Raji (cell line): Measurements from ENCODE around the gene GMEB2.

ENCODE experiments used
- POLR2A ChIP-seq: IDR thresholded peaks from 2 replicates; pipeline ENCODE4 v1.6.1; 2011; ENCODE audit warnings: low read depth, low read length, control low read depth; ENCODE audit not compliant: insufficient read depth

The GMEB2 gene

DNA sequence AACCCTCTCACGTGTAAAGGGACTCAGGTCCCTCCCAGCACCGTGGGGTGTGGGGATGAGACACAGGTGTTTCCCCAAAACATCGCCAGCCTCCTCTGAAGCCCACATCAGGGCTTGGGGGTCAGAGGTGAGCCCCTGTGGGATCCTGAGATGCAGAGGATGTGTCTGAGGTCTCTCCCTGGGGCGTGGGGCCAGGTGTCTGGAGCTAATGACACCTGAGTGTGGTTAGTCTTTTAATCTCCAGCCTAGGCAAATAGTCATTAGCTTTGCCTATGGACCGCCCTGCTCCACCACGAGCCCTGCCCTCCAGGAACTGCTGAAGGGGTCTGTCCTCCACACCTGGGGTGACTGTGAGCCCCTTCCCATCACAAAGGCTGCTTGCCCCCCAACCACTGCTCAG, 81.1 kb downstream of the GMEB2 start:
- no peak for TF ChIP-seq POLR2A

DNA sequence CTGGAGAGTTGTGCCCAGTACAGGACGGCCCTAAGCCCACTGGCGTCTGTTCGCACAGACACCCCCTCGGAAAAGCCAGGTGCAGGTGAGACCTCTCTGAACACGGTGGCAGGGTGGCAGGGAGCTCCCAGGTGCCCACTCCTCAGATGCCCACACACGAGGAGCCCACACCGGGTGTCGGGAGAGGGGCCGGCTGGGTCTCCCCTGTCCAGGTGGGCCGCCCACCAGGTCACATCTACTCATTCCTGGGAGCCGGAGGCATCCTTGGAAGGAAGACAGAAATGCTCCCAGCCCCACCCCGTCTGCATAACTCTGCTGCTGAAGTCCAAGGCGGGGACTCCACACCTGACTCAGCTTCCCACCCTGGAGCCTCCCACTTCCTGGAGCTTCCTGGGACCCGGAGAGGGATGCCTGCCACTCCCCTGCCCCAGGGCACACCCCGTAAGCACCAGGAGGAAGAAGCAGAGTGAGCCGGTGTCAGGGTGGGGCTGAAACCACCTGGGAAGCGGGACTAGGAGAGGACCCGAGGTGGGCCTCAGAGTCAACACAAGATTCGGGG, 81.9 kb downstream of the GMEB2 start:
- TF ChIP-seq POLR2A: no peak

DNA sequence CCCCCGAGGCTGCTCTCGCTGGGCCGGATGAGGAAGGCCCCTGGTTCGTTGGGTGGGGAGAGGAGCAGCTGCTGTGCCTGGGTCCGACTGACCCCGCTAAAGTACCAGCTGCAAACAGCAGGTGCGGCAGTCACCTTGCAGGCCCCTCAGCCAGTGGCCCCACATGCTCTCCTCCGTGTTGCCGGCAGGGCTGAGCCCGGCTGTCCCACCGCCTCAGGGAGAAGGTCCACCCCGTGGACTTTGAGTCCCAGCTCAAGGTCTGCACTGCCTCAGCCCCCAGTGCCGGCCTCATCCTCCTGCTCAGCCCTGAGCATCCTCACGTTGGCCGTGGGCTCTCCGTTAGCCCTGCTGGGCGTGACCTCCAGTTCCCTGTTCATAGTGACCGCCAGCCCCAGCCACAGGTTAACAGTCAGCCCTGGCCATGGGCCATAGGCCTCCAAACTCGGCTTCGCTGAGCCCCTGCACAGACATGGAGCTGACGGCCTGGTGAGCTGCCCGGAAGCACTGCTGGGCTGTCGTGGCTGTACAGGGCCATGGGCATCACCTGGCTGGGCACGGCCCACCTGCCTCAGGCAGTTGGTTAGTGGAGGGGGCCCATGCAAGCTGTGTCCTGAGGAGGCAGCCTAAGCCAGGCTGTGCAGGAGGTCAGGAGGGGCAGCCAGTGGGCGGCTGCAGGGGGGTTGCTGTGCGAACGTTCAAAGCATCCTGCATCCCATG, 82.5 kb downstream of the GMEB2 start:
- no peak for TF ChIP-seq POLR2A

DNA sequence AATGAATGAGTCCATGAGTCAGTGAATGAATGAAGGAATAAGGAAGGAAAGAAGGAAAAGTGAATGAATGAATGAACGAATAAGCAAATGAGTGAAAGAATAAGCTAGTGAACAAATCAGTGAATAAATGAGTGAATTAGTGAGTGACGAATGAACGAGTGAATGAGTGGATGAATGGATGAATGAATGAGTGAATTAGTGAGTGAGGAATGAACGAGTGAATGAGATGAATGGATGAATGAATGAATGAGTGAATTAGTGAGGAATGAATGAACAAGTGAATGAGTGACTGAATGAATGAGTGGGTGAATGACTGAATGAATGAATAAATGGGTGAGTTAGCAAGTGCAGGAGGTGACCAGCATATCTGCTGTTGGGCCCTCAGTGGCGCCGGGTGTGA, 83.2 kb downstream of the GMEB2 start:
- TF ChIP-seq POLR2A: no peak

DNA sequence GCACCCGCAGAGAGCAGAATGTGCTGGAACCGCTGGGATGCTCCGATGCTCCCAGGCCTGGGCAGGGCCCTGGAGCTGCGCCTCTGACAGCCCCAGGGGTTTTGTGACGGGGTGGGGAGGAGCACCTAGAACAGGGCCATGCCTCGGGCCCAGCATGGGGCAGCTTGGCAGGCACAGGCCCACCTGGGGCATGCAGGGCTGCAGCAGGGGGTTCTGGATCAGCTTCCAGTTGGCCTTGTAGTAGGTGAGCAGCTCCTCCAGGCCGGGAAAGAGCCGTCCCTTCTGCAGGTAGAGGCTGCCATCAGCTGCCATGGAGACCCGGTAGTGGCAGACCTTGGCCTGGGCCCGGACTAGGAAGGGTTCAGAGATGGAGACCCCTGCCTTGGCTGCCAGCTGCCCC, 83.8 kb downstream of the GMEB2 start:
- TF ChIP-seq POLR2A: no peak

DNA sequence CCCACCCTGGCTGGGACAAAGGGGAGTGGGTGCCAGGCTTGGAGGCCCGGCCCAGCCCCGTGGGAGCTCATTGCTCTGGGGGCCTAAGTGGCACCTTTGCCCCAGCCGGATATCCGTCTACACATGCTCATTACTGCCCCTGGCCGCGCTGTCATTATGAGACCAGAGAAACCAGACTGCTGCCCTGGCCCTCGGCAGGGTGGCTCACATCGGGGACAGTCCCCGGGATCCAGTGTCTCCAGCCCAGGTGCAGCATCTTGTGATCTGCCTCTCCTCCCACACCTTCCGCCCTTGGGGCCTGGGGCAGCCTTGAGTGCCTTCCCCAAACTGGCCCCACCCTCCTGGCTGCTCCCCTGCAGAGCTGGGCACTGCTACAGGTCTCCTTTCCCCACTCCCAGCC, 84.2 kb downstream of the GMEB2 start:
- TF ChIP-seq POLR2A: no peak

DNA sequence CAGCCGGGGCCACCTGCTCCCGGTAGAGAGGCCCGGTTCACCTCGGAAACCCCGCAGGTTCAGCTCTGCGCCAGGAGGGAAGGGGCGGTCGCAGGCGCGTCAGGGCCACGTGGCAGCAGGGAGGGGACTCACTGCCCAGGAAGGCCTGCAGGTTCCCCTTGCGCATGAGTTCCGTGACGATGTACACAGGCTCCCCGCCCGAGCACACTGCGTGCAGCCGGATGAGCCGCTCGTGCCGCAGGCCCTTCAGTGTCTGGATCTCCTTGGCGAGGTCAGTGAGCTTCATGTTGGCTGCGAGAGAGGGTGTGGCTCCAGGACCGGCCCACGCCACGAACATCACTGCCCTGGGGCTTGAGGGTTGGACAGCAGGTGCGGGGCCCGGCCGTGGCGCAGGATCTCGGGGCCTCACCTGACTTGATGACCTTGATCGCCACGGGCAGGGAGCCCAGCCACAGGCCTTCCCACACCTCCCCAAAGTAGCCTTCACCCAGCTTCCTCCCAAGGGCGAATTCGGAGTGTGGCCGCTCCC, 84.8 kb downstream of the GMEB2 start:
- TF ChIP-seq POLR2A: no peak

DNA sequence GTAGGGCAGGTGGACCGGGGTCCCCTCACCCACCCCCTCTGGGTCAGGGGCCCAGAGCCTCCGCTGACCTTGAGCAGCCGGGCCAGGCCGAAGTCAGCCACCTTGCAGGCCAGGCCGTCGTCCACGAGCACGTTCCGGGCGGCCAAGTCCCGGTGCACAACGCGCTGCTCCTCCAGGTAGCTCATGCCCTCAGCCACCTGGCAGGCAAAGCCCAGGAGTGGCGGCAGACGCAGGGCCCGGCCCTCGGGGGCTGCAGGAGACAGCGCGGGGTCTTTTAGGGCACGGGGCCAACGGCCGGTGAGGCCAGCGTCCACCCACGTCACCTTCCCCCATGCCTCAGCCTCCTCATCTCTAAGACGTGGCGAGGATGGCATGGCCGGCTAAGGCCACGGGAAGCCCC, 85.5 kb downstream of the GMEB2 start:
- no peak for TF ChIP-seq POLR2A

DNA sequence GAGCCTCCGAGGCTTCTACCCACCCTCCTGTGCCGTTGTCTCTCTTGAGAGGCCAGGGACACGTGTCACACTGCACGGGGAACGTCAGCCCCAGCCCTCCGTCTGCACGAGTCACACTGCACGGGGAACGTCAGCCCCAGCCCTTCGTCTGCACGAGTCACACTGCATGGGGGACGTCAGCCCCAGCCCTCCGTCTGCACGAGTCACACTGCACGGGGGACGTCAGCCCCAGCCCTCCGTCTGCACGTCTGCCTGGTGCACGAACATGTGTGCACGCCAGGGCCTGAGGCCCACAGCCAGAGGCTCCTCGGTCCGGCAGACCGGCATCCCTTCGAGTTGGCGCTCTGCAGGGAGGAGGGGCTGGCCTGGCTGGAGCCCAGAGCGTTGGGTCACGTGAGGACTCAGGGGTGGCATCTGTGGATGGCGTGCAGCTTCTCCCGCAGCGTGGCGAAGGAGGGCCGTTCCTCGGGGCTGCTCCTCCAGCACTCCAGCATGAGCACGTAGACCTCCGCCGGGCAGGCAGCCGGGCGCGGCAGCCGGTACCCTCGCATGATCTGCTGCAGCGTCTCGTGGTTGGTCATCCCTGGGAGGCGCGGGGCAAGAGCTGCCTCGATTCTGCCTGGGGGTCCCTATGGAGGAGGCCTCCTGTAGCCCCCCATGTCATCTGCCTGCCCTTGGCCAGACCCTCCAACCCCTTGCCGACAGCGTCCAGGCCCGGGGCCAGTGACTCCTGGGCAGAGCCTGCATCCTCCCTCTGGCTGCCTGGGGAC, 86.3 kb downstream of the GMEB2 start:
- no peak for TF ChIP-seq POLR2A

DNA sequence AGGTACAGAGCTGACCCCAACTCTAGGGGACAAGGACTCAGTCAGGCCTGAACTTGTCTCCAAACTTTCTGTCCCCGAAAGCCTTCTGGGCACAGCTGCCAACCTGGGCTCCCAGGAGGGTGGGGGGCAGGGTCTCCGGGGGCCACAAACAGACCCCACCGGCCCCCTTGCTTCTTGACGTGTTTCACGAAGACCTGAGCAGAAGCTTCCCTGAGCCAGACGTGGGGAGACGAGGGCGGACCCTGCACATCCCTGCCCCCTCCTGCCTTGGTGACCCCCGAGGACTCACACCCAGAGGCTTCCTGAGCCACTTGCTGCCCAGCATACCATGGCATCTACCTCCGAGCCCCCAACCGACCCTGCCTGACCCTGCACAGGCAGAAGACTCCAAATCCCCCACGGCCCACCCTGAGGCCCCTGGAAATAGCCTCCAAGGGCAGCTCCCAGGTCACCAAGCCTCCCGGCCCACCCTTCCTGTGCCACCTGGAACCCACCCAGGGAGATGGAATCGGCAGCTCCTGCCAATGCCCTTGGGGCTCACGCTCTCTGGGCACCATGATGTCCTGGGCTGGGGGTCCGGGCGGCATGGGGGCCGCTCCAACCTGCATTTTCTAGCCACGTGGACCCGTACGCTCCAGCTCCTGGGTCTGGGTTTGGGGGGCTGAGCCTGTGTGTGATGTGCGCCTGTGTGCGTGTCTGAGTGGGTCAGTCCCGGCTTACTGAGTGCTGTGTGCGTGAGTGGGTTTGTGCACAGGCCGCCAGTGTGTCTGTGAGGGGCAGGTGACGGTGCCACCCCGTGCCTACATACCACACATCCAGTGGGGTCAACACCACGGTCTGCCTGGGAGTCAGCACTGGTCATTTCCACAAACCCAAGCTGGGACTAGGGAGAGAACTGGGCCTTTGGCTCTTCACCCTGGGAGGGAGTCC, 87.2 kb downstream of the GMEB2 start:
- no peak for TF ChIP-seq POLR2A

DNA sequence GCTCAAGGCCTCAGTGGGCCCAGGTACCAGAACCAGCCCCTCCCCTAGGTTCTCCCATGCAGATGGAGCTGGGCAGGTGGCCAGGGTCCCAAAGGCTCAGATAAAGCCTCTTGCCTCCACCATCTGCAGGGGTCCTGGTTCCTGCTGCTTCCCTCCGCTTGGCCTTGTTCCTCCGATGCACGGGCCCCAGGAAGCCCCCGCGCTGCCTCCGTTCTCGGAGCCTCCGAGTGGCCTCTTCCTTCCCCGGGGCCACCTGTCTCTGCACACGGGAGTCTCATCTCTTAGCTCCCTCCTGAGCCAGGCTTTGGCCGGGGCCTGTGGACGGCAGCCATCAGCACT, 87.8 kb downstream of the GMEB2 start:
- TF ChIP-seq POLR2A: no peak

DNA sequence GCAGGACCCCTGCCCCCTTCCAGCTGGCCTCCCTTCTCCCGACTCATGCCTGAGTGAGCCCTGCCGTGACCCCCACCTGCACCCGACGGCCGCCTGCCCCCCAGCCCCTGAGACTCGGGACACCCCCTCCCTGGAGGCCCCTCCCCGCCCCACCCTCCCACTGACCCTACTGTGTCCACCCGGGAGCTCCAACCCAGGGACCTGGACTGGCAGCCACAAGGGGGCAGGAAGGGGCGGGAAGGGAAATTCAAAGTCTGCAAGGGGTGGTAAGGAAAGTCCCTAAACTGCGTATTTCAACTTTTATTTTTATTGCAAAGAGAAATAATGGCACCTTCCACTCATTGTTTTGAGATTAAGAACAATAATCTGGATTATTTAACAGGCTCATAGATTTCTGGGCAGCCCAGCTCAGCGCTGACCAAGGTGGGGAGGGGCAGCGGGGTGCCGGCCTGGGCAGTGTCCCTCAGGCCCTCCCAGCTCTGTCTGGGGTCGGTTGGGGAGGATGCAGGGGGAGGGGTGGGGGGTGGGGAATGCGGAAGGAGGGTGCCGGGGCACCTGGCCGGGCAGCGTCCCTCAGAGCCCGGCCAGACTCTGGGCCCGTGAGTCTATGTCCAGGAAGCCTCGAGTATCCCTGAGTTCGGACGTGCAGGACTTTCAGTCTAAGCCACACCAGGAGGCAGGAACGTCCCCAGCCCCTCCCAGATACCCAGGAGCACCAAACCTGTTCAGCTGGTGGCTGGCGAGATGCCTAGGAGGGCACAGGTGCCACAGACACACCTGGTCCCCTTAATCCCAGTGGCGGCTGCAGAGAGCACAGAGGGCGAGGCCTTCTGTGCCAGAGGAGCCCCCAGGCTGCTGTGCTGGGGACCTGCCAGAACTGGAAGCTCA, 88.5 kb downstream of the GMEB2 start:
- TF ChIP-seq POLR2A: no peak
